GM21576 (cell line): ENCODE results near the gene TAP2.

ENCODE experiments used
- ATAC-seq: cut with Tn5 transposase; IDR thresholded peaks from one replicate; pipeline ENCODE4 v1.9.1; 2021; ENCODE audit warnings: mild to moderate bottlenecking, moderate library complexity; ENCODE audit not compliant: unreplicated experiment

Gene TAP2

DNA sequence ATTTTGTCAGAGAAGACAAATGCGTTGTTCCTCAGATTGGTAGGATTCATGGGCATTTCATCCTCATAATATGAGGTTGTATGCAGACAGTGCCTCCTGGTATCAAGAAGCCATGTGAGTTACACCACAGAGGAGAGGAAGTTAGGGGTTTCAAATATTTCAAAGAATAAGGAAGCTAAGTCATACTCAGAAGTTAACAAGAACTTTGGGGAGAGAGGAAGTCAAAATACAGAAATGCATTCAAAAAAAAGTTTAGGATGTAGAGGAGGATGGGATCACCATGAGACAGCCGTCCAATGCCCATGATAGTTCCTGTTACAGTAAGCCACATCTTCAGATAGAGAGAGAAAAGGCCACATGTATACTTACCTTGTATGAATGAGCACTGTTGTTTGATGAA, 44.0 kb downstream of the TAP2 start:
- no peak for ATAC-seq

DNA sequence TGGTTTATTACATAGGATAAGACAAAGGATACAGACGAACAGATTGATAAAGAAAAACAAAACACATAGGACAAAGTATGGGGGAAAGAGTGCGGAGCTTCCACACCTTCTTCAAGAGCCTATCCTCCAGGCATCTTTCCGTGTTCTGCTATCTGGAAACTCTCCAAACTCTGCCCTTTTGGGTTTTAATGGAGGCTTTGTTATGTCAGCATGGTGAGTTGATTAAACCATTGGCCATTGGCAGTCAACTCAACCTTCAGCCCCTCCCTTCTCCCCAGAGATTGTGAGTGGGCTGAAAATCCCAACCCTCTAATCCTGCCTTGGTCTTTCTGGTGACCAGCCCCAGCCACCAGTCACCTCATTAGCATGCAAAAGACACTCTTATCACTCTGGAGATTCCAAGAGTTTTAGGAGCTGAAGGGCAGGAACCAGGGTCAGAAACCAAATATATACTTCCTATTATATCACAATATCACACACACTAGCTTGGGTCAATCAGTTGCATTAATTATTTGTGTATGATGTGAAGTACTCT, 45.6 kb downstream of the TAP2 start:
- no peak for ATAC-seq

DNA sequence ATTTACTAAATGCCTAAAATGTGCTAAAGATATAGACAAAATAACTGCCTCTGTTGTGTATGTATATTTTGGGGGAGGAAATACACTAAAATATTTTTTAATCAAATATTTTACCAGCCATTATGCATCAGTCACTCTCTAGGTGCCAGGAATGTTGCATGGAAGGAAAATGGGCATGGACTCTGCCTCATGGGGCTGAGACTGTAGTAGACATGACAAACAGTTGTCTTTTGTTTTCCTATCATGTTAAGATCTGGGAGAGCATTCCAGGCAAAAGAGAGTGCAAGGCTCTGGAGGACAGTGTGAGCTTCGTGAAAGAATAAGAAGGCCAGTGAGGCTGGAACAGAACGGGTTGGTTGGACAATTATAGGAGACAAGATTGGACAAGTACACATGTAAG, 48.2 kb downstream of the TAP2 start:
- no peak for ATAC-seq
